ENCODE data around the gene CTNNA2.

DNA sequence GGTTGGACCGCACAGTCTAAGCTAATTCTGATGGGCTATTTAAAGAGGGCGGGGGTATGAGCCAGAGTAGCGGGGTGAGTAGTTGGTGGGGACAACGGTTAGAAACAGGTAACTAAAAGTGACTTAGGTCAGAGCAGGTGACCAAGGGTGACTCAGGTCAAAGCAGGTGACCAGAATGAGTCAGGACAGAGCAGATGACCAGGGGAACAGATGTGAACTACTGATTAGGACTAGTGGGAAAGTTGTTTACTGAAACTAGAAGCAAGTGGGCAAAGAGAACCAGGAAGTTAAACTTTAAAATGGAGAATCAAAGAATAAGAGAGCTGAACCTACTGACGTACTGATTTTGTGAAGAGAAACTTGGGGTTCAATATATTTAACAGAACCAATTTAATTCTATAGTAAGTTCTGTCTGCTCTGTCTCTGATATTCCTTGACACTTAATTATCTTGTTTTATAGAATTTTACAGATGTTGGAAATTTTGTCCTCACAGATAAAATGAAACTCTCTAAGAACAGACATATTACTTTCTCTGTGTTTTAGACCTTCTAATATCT is 799.5 kb downstream of the CTNNA2 start:
- TF ChIP-seq POLR2A (IDR thresholded peaks at IDR 0.05): no peak
- TF ChIP-seq, protein P1, sequence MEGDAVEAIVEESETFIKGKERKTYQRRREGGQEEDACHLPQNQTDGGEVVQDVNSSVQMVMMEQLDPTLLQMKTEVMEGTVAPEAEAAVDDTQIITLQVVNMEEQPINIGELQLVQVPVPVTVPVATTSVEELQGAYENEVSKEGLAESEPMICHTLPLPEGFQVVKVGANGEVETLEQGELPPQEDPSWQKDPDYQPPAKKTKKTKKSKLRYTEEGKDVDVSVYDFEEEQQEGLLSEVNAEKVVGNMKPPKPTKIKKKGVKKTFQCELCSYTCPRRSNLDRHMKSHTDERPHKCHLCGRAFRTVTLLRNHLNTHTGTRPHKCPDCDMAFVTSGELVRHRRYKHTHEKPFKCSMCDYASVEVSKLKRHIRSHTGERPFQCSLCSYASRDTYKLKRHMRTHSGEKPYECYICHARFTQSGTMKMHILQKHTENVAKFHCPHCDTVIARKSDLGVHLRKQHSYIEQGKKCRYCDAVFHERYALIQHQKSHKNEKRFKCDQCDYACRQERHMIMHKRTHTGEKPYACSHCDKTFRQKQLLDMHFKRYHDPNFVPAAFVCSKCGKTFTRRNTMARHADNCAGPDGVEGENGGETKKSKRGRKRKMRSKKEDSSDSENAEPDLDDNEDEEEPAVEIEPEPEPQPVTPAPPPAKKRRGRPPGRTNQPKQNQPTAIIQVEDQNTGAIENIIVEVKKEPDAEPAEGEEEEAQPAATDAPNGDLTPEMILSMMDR (IDR thresholded peaks at IDR 0.05): no peak

Data from right lobe of liver (tissue), 4 donors.